Small intestine (tissue), 7 donors: ENCODE measurements around the gene VAC14. TPM values are rescaled to one million over a fixed set of nuclear protein-coding genes. Genes with fewer than 3 reads are reported as not detected.

Experiments used
- DNase-seq, 2 donors: peaks; one replicate each; pipeline versions ENCODE4 v3.0.0 to v3.0.0-alpha.2; 2013
- FAIRE-seq: peaks from 2 replicates; lab custom pipeline; 2012; peaks lifted over from hg19 to GRCh38; lab: Jason Lieb, UNC
- H3K27ac ChIP-seq, 3 donors: one replicate each; pipeline ENCODE4 v1.5.1; 2013; ENCODE audit warnings: low read length in 2 of 3, mild to moderate bottlenecking in 2 of 3, control low read depth in 1 of 3, inconsistent platforms in 1 of 3, low read depth in 1 of 3, moderate library complexity in 1 of 3
- H3K27me3 ChIP-seq, 3 donors: one replicate each; pipeline ENCODE4 v1.6.1; 2013; ENCODE audit warnings: low read length in 3 of 3, inconsistent platforms in 1 of 3; ENCODE audit not compliant: control insufficient read depth in 3 of 3, insufficient read depth in 3 of 3
- H3K36me3 ChIP-seq, 3 donors: one replicate each; pipeline ENCODE4 v1.6.1; 2013; ENCODE audit warnings: low read length in 3 of 3, inconsistent platforms in 1 of 3, low read depth in 1 of 3, mild to moderate bottlenecking in 1 of 3, moderate library complexity in 1 of 3; ENCODE audit not compliant: control insufficient read depth in 3 of 3, insufficient read depth in 2 of 3
- H3K4me1 ChIP-seq, 3 donors: one replicate each; pipeline ENCODE4 v1.6.1; 2013; ENCODE audit warnings: low read length in 2 of 3, inconsistent platforms in 1 of 3, low read depth in 1 of 3, mild to moderate bottlenecking in 1 of 3, moderate library complexity in 1 of 3; ENCODE audit not compliant: control insufficient read depth in 3 of 3, insufficient read depth in 2 of 3
- H3K4me3 ChIP-seq, 3 donors: one replicate each; pipeline ENCODE4 v1.5.1; 2013; ENCODE audit warnings: low read length in 3 of 3, control low read depth in 1 of 3, inconsistent platforms in 1 of 3, low read depth in 1 of 3, mild to moderate bottlenecking in 1 of 3, moderate library complexity in 1 of 3
- H3K9me3 ChIP-seq, 2 donors: one replicate each; pipeline ENCODE4 v1.6.1; 2013; ENCODE audit warnings: low read depth in 1 of 2, low read length in 1 of 2; ENCODE audit not compliant: control insufficient read depth in 2 of 2, insufficient read depth in 1 of 2
- WGBS, 3 donors: extraction: QIAGEN DNeasy Blood & Tissue Kit; methylation state at CpG; one replicate each; pipeline ENCODE4 v1.1.7; 2013; 5-methylcytosine and 5-hydroxymethylcytosine counted together
- polyA plus RNA-seq, 4 donors: library from polyadenylated mRNA; stranded (reverse) in 3 of 4; unstranded in 1 of 4; fragments of 200-250 nt in 3 of 4; fragments of 120-200 nt in 1 of 4; gene quantifications; one replicate each; pipeline versions ENCODE4 v1.2.1 to v1.2.3, GENCODE V29; 2013
- donor health status: healthy with polysubstance abuse.
- donor health status: control.
- donor health status: control.
- donor health status: Bipolar disorder and iron deficiency.
- donor health status: healthy.

The VAC14 gene
- polyA plus RNA-seq, 4 donors = 26.6 to 38.7 (median 32.0) TPM

- Histone ChIP-seq H3K36me3 (peaks cover 3 to 67% (median 15%) of the 10 kb centered on the region in 3 donors), H3K4me1 (no peaks in the 10 kb centered on the region), H3K27me3 (no peaks in the 10 kb centered on the region), H3K27ac (no peak overlapping the region), H3K4me3 (no peak overlapping the region), H3K9me3 (no peaks in the 10 kb centered on the region)
- 48 to 54% (median 53%) methylated on average over 15 of the region's 15 CpGs for WGBS, 3 donors
- no peak for FAIRE-seq
- DNase-seq = peak; percentile 51 to 67
Observed at GRCh38 chr16:70770626-70771552, 30.1 kb downstream of the VAC14 start.

GRCh38 chr16:70770291-70770625 lies 30.7 kb downstream of the VAC14 start:
- Histone ChIP-seq H3K36me3 (peaks cover 3 to 69% (median 15%) of the 10 kb centered on the region in 3 donors), H3K9me3 (no peaks in the 10 kb centered on the region), H3K27me3 (no peaks in the 10 kb centered on the region), H3K27ac (no peak overlapping the region), H3K4me1 (no peaks in the 10 kb centered on the region), H3K4me3 (no peak overlapping the region)
- DNase-seq (no peak), FAIRE-seq (no peak)
- 95 to 99% (median 97%) methylated on average over 9 of the region's 9 CpGs for WGBS, 3 donors

GRCh38 chr16:70769761-70770160 lies 31.2 kb downstream of the VAC14 start:
- H3K27ac ChIP-seq = no peak overlapping the region
- FAIRE-seq = no peak
- peaks cover 3 to 72% (median 15%) of the 10 kb centered on the region in 3 donors for H3K36me3 ChIP-seq
- H3K4me3 ChIP-seq = no peak overlapping the region
- no peaks in the 10 kb centered on the region for H3K9me3 ChIP-seq
- H3K4me1 ChIP-seq = no peaks in the 10 kb centered on the region
- H3K27me3 ChIP-seq = no peaks in the 10 kb centered on the region
- 91 to 96% (median 95%) methylated on average over 8 of the region's 8 CpGs for WGBS, 3 donors
- no peak for DNase-seq

- FAIRE-seq (no peak), DNase-seq (no peak)
- Histone ChIP-seq H3K36me3 (peaks cover 3 to 74% (median 12%) of the 10 kb centered on the region in 3 donors), H3K4me1 (no peaks in the 10 kb centered on the region), H3K27me3 (no peaks in the 10 kb centered on the region), H3K9me3 (no peaks in the 10 kb centered on the region), H3K4me3 (no peak overlapping the region), H3K27ac (no peak overlapping the region)
- WGBS, 3 donors = 89 to 93% (median 91%) methylated on average over 8 of the region's 8 CpGs
Observed at GRCh38 chr16:70769131-70769530, 31.8 kb downstream of the VAC14 start.

- no peaks in the 10 kb centered on the region for H3K9me3 ChIP-seq
- H3K4me1 ChIP-seq = no peaks in the 10 kb centered on the region
- H3K27ac ChIP-seq = no peak overlapping the region
- DNase-seq = no peak
- peaks cover 3 to 77% (median 10%) of the 10 kb centered on the region in 3 donors for H3K36me3 ChIP-seq
- no peak overlapping the region for H3K4me3 ChIP-seq
- H3K27me3 ChIP-seq = no peaks in the 10 kb centered on the region
- 72 to 73% (median 73%) methylated on average over 5 of the region's 5 CpGs for WGBS, 3 donors
- FAIRE-seq = no peak
Observed at GRCh38 chr16:70768203-70768580, 32.8 kb downstream of the VAC14 start.

GRCh38 chr16:70767377-70768202 lies 33.4 kb downstream of the VAC14 start:
- peaks cover 3 to 83% (median 7%) of the 10 kb centered on the region in 3 donors for H3K36me3 ChIP-seq
- FAIRE-seq = no peak
- WGBS, 3 donors = 92 to 94% (median 93%) methylated on average over 4 of the region's 4 CpGs

GRCh38 chr16:70766658-70767057 lies 34.3 kb downstream of the VAC14 start:
- no peaks in the 10 kb centered on the region for H3K9me3 ChIP-seq
- H3K36me3 ChIP-seq = peaks cover 3 to 86% (median 7%) of the 10 kb centered on the region in 3 donors
- no peak for FAIRE-seq
- peaks cover 0 to 2% (median 0%) of the 10 kb centered on the region in 3 donors for H3K4me1 ChIP-seq
- DNase-seq = no peak
- WGBS, 3 donors = 91 to 98% (median 96%) methylated on average over 4 of the region's 4 CpGs
- no peak overlapping the region for H3K27ac ChIP-seq
- no peak overlapping the region for H3K4me3 ChIP-seq
- H3K27me3 ChIP-seq = no peaks in the 10 kb centered on the region

More at GRCh38 chr16:70767377-70768202, 33.4 kb downstream of the VAC14 start:
- no peak for DNase-seq
- H3K27me3 ChIP-seq = no peaks in the 10 kb centered on the region
- H3K4me1 ChIP-seq = no peaks in the 10 kb centered on the region
- no peak overlapping the region for H3K27ac ChIP-seq
- no peak overlapping the region for H3K4me3 ChIP-seq
- H3K9me3 ChIP-seq = no peaks in the 10 kb centered on the region

GRCh38 chr16:70766176-70766575 lies 34.8 kb downstream of the VAC14 start:
- Histone ChIP-seq H3K4me3 (no peak overlapping the region), H3K36me3 (peaks cover 3 to 86% (median 7%) of the 10 kb centered on the region in 3 donors), H3K27ac (no peak overlapping the region), H3K9me3 (no peaks in the 10 kb centered on the region), H3K4me1 (peaks cover 0 to 7% (median 0%) of the 10 kb centered on the region in 3 donors), H3K27me3 (no peaks in the 10 kb centered on the region)
- DNase-seq (no peak), FAIRE-seq (no peak)
- WGBS, 3 donors = 92 to 95% (median 93%) methylated on average over 8 of the region's 8 CpGs
